Astrocyte (in vitro differentiated cells and primary cell): ENCODE data around the gene KIAA0753. TPM values are rescaled to one million over a fixed set of nuclear protein-coding genes. Genes with fewer than 3 reads are reported as not detected.

Experiments
- DNase-seq: peaks from one replicate; pipeline ENCODE4 v3.0.0-alpha.2; 2010; ENCODE audit warnings: low read depth
- FAIRE-seq: peaks from 2 replicates; lab custom pipeline; 2011; peaks lifted over from hg19 to GRCh38; lab: Jason Lieb, UNC
- H2AFZ ChIP-seq: 2 replicates; pipeline ENCODE4 v1.6.0; 2012; ENCODE audit warnings: low read depth, low read length, inconsistent platforms
- H3K27ac ChIP-seq: 2 replicates; pipeline ENCODE4 v1.5.1; 2011; ENCODE audit warnings: low read depth, low read length, inconsistent platforms
- H3K27me3 ChIP-seq: 2 replicates; pipeline ENCODE4 v1.6.0; 2011; ENCODE audit warnings: low read length, inconsistent platforms; ENCODE audit not compliant: insufficient read depth
- H3K36me3 ChIP-seq: 2 replicates; pipeline ENCODE4 v1.5.1; 2011; ENCODE audit warnings: low read length, inconsistent platforms; ENCODE audit not compliant: insufficient read depth
- H3K4me1 ChIP-seq: 2 replicates; pipeline ENCODE4 v1.5.1; 2011; ENCODE audit warnings: low read length, inconsistent platforms; ENCODE audit not compliant: insufficient read depth
- H3K4me2 ChIP-seq: 2 replicates; pipeline ENCODE4 v1.6.0; 2012; ENCODE audit warnings: low read length, inconsistent platforms
- H3K4me3 ChIP-seq: 2 replicates; pipeline ENCODE4 v1.5.1; 2011; ENCODE audit warnings: low read depth, mild to moderate bottlenecking, low read length, inconsistent platforms; ENCODE audit not compliant: insufficient read depth
- H3K79me2 ChIP-seq: 2 replicates; pipeline ENCODE4 v1.6.0; 2012; ENCODE audit warnings: mild to moderate bottlenecking, low read length, inconsistent platforms; ENCODE audit not compliant: insufficient read depth
- H3K9ac ChIP-seq: 2 replicates; pipeline ENCODE4 v1.6.0; 2012; ENCODE audit warnings: mild to moderate bottlenecking, low read length, inconsistent platforms
- H3K9me3 ChIP-seq: 2 replicates; pipeline ENCODE4 v1.5.1; 2012; ENCODE audit warnings: low read depth, mild to moderate bottlenecking, low read length, inconsistent platforms; ENCODE audit not compliant: insufficient read depth
- H4K20me1 ChIP-seq: 2 replicates; pipeline ENCODE4 v1.6.0; 2012; ENCODE audit warnings: low read length, inconsistent platforms; ENCODE audit not compliant: insufficient read depth
- H3K27ac Mint-ChIP-seq: one replicate; pipeline ENCODE4 v1.8.0; 2021; ENCODE audit warnings: mild to moderate bottlenecking, mixed read lengths; ENCODE audit not compliant: unreplicated experiment
- H3K27me3 Mint-ChIP-seq: one replicate; pipeline ENCODE4 v1.8.0; 2021; ENCODE audit warnings: low read depth, mixed read lengths; ENCODE audit not compliant: unreplicated experiment
- H3K36me3 Mint-ChIP-seq: one replicate; pipeline ENCODE4 v1.8.0; 2021; ENCODE audit warnings: low read depth, mixed read lengths; ENCODE audit not compliant: unreplicated experiment
- H3K4me1 Mint-ChIP-seq: one replicate; pipeline ENCODE4 v1.8.0; 2021; ENCODE audit warnings: low read depth, mixed read lengths; ENCODE audit not compliant: unreplicated experiment
- H3K4me3 Mint-ChIP-seq: one replicate; pipeline ENCODE4 v1.8.0; 2021; ENCODE audit warnings: mild to moderate bottlenecking, moderate library complexity, mixed read lengths; ENCODE audit not compliant: unreplicated experiment
- H3K9me3 Mint-ChIP-seq: one replicate; pipeline ENCODE4 v1.8.0; 2021; ENCODE audit warnings: mild to moderate bottlenecking, mixed read lengths; ENCODE audit not compliant: unreplicated experiment
- EZH2 ChIP-seq: IDR thresholded peaks from 2 replicates; pipeline ENCODE4 v1.6.1; 2012; ENCODE audit warnings: mild to moderate bottlenecking, low read length, inconsistent platforms; ENCODE audit not compliant: insufficient read depth
- total RNA-seq: library from RNA; stranded (reverse); gene quantifications from 2 replicates; pipeline ENCODE4 v1.2.1, GENCODE V29; 2021
- TF ChIP-seq, protein P1 (sequence below): IDR thresholded peaks from 2 replicates; pipeline ENCODE4 v1.5.1; 2011; ENCODE audit warnings: low read depth, mild to moderate bottlenecking, inconsistent platforms, low read length, moderate library complexity; ENCODE audit not compliant: insufficient read depth

The KIAA0753 gene
- total RNA-seq, 1 donor from 2014 or later: 25.4 TPM

DNA sequence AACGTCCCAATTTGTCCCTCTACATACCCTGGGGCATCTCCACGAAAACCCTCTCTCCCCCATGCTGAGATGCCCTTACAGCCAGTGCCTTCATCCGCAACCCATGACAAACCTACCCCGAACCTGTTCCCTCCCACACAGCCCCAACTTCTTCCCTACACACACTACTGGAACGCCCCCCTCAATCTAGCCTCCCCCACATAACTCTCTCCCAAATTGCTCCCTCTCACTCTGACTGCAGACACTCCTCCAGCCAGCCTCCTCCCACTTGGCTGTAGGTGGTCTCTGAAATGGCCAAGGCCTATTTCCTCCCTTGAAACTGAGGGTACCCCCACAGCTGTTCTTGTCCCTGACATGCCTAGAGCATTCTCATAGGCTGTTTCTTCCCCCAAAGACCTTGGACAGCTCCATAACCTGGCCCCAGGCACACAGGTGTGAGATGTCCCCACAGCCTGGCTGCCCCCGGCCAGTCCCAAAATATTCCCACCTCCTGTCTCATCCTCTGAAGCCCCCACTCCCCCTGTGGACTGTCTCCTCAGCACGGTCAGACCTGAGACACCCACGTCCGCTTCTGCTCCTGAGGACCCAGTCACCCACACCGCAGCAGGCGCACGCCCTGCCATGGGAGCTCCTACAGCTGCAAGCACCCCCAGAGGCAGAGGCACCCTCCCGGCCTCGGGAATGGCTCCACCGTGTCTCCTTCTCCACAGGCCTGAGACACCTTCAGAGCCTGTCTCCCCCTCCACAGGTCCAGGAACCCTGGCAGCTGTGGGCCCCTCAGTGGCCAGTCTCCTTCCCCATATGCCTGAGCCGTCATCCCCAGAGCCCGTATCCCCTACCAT lies 3.7 kb downstream of the KIAA0753 start:
- FAIRE-seq: no peak
- Mint-ChIP-seq H3K4me3 (peak overlapping the region; percentile 64), H3K4me1 (peaks cover 9% of the 10 kb centered on the region), H3K9me3 (no peaks in the 10 kb centered on the region), H3K27ac (no peak overlapping the region), H3K36me3 (peaks cover 17% of the 10 kb centered on the region), H3K27me3 (no peaks in the 10 kb centered on the region)
- H3K27me3 ChIP-seq: no peaks in the 10 kb centered on the region
- no peak overlapping the region for H3K9ac ChIP-seq
- H3K27ac ChIP-seq: no peak overlapping the region
- H3K4me1 ChIP-seq: peaks cover 15% of the 10 kb centered on the region
- H3K9me3 ChIP-seq: no peaks in the 10 kb centered on the region
- no peak overlapping the region for H3K4me3 ChIP-seq
- peaks cover 45% of the 10 kb centered on the region for H4K20me1 ChIP-seq
- peaks cover 15% of the 10 kb centered on the region for H3K36me3 ChIP-seq
- DNase-seq: no peak
- no peak for TF ChIP-seq EZH2
- TF ChIP-seq, protein P1, sequence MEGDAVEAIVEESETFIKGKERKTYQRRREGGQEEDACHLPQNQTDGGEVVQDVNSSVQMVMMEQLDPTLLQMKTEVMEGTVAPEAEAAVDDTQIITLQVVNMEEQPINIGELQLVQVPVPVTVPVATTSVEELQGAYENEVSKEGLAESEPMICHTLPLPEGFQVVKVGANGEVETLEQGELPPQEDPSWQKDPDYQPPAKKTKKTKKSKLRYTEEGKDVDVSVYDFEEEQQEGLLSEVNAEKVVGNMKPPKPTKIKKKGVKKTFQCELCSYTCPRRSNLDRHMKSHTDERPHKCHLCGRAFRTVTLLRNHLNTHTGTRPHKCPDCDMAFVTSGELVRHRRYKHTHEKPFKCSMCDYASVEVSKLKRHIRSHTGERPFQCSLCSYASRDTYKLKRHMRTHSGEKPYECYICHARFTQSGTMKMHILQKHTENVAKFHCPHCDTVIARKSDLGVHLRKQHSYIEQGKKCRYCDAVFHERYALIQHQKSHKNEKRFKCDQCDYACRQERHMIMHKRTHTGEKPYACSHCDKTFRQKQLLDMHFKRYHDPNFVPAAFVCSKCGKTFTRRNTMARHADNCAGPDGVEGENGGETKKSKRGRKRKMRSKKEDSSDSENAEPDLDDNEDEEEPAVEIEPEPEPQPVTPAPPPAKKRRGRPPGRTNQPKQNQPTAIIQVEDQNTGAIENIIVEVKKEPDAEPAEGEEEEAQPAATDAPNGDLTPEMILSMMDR: no peak
- peaks cover 47% of the 10 kb centered on the region for H3K79me2 ChIP-seq
- no peak overlapping the region for H3K4me2 ChIP-seq
- H2AFZ ChIP-seq: no peak overlapping the region

DNA sequence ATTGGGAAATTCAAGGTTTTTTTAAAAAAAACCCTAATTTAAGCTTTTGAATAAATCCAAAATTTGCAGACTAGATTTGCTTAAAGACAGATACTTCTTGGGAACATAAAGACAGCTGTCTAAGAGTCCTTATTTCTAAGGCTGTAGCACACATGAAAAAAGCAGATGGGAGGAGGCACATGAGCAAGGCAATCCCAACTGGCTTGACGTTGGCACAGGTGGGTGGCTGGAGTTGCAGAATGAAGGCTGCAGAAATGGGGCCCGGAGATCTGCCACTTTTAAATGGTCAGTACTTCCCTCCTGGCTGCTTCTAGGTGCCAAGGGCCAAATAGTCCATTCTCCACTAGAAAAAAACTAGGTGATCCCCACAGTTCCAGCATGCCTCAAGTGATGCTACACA lies 4.4 kb downstream of the KIAA0753 start:
- Histone ChIP-seq H4K20me1 (peaks cover 41% of the 10 kb centered on the region), H3K4me2 (no peak overlapping the region), H3K36me3 (peaks cover 15% of the 10 kb centered on the region), H3K4me1 (peaks cover 10% of the 10 kb centered on the region), H3K27ac (no peak overlapping the region), H2AFZ (no peak overlapping the region), H3K4me3 (no peak overlapping the region), H3K79me2 (peaks cover 42% of the 10 kb centered on the region), H3K27me3 (no peaks in the 10 kb centered on the region), H3K9ac (no peak overlapping the region), H3K9me3 (no peaks in the 10 kb centered on the region)
- Mint-ChIP-seq H3K4me1 (peaks cover 9% of the 10 kb centered on the region), H3K4me3 (no peak overlapping the region), H3K36me3 (peaks cover 20% of the 10 kb centered on the region), H3K27ac (no peak overlapping the region), H3K9me3 (no peaks in the 10 kb centered on the region), H3K27me3 (no peaks in the 10 kb centered on the region)
- DNase-seq (no peak), FAIRE-seq (no peak)
- TF ChIP-seq EZH2: no peak
- TF ChIP-seq, protein P1: no peak

DNA sequence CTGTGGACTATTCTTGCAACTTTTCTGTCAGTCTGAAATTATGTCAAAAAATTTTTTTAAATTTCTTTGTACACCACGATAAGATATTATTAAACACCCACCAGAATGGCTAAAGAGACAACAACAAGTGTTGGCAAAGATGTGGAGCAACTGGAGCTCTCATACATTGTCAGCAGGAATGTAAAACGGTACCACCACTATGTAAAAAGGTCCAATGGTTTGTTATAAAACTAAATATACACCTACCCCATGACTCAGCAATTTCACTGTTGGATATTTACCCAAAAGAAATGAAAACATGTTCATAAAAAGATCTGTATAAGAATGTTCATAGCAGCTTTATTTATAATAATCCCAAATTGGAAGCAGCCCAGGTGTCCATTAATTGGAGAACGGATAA lies 7.2 kb downstream of the KIAA0753 start:
- Histone ChIP-seq H4K20me1 (peaks cover 36% of the 10 kb centered on the region), H3K27me3 (no peaks in the 10 kb centered on the region), H3K4me2 (no peak overlapping the region), H3K4me3 (no peak overlapping the region), H3K27ac (no peak overlapping the region), H3K79me2 (peaks cover 23% of the 10 kb centered on the region), H2AFZ (no peak overlapping the region), H3K36me3 (peaks cover 26% of the 10 kb centered on the region), H3K9ac (no peak overlapping the region), H3K9me3 (no peaks in the 10 kb centered on the region), H3K4me1 (no peaks in the 10 kb centered on the region)
- Mint-ChIP-seq H3K4me3 (no peak overlapping the region), H3K36me3 (peaks cover 19% of the 10 kb centered on the region), H3K9me3 (no peaks in the 10 kb centered on the region), H3K4me1 (peaks cover 2% of the 10 kb centered on the region), H3K27me3 (no peaks in the 10 kb centered on the region), H3K27ac (no peak overlapping the region)
- no peak for TF ChIP-seq EZH2
- TF ChIP-seq, protein P1: no peak
- DNase-seq: no peak
- no peak for FAIRE-seq
